OCI-LY3 (cell line): Measurements from ENCODE around the gene RPS16.

Source experiments
- H2AFZ ChIP-seq: fragments of 200-600, 300-600 bp; shearing (Covaris generic); 2 replicates; pipeline ENCODE4 v1.6.0; 2014; ENCODE audit warnings: antibody characterized with exemption, low read depth, low read length
- H3K27ac ChIP-seq: fragments of 200-600, 300-600 bp; sonication (generic); 2 replicates; pipeline ENCODE4 v1.5.1; 2014; ENCODE audit warnings: mild to moderate bottlenecking, low read length, moderate library complexity, mixed read lengths
- H3K27me3 ChIP-seq: fragments of 200-600, 300-600 bp; sonication (generic); 2 replicates; pipeline ENCODE4 v1.6.1; 2014; ENCODE audit warnings: low read depth, low read length, mixed read lengths
- H3K36me3 ChIP-seq: fragments of 200-600, 300-600 bp; sonication (generic); replicated peaks from 2 replicates; pipeline ENCODE3; 2014; ENCODE audit warnings: low read depth, low read length, mixed read lengths
- H3K4me1 ChIP-seq: fragments of 300-600, 200-600 bp; sonication (generic); 2 replicates; pipeline ENCODE4 v1.6.1; 2014; ENCODE audit warnings: low read length, mixed read lengths
- H3K4me2 ChIP-seq: fragments of 200-600, 300-600 bp; sonication (generic); 2 replicates; pipeline ENCODE4 v1.6.1; 2014; ENCODE audit warnings: low read length, mixed read lengths
- H3K4me3 ChIP-seq: fragments of 300-600, 200-600 bp; sonication (generic); 2 replicates; pipeline ENCODE4 v1.5.1; 2014; ENCODE audit warnings: antibody characterized with exemption, mild to moderate bottlenecking, low read length, moderate library complexity
- H3K79me2 ChIP-seq: fragments of 300-600, 200-600 bp; shearing (Covaris generic); 2 replicates; pipeline ENCODE4 v1.6.1; 2014; ENCODE audit warnings: mild to moderate bottlenecking, low read length, mixed read lengths
- H3K9ac ChIP-seq: fragments of 300-600, 200-600 bp; shearing (Covaris generic); 2 replicates; pipeline ENCODE4 v1.6.0; 2014; ENCODE audit warnings: mild to moderate bottlenecking, low read length, moderate library complexity
- H3K9me3 ChIP-seq: fragments of 200-600, 300-600 bp; shearing (Covaris generic); 2 replicates; pipeline ENCODE4 v1.6.1; 2014; ENCODE audit warnings: low read length, mixed read lengths; ENCODE audit not compliant: insufficient read depth
- H4K20me1 ChIP-seq: fragments of 200-600, 300-600 bp; sonication (generic); 2 replicates; pipeline ENCODE4 v1.6.1; 2016; ENCODE audit warnings: low read length, mixed read lengths; ENCODE audit not compliant: insufficient read depth
- EZH2phosphoT487 ChIP-seq: fragments of 200-600 bp; shearing (Covaris generic); IDR thresholded peaks from 2 replicates; pipeline ENCODE4 v1.6.1; 2018; ENCODE audit warnings: antibody characterized with exemption, mixed run types, low read depth
- TF ChIP-seq, protein P1 (sequence below): fragments of 200-600, 300-600 bp; sonication (generic); IDR thresholded peaks from 2 replicates; pipeline ENCODE4 v1.5.1; 2014; ENCODE audit warnings: antibody characterized with exemption, low read length, low read depth

The RPS16 gene

DNA sequence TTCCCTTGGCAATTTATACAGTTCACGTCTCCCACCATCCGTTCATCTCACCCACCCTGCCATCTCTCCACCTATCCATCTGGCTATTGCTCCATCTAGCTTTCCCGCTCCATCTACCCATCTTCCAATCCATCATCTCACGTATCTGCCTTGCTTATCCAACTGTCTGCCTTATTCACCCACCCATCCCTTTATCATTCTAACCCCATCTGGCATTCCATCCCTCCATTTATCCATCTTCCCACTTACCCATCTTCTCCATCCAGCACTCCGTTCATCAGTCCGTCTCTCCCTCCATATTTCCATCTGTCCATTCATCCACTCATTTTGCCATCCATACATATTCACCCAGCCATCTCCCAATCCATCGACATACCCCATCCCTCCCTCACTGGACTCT, 10.0 kb downstream of the RPS16 start:
- Histone ChIP-seq H3K4me2 (no peak overlapping the region), H3K9me3 (no peaks in the 10 kb centered on the region), H4K20me1 (peaks cover 4% of the 10 kb centered on the region; the same call in 1 of the 2 replicates), H3K4me1 (peaks cover 5% of the 10 kb centered on the region), H3K4me3 (no peak overlapping the region), H3K9ac (no peak overlapping the region), H3K79me2 (no peaks in the 10 kb centered on the region), H2AFZ (no peak overlapping the region), H3K27me3 (no peaks in the 10 kb centered on the region), H3K27ac (no peak overlapping the region), H3K36me3 (peaks cover 23% of the 10 kb centered on the region)
- no peak for TF ChIP-seq EZH2phosphoT487
- TF ChIP-seq, protein P1, sequence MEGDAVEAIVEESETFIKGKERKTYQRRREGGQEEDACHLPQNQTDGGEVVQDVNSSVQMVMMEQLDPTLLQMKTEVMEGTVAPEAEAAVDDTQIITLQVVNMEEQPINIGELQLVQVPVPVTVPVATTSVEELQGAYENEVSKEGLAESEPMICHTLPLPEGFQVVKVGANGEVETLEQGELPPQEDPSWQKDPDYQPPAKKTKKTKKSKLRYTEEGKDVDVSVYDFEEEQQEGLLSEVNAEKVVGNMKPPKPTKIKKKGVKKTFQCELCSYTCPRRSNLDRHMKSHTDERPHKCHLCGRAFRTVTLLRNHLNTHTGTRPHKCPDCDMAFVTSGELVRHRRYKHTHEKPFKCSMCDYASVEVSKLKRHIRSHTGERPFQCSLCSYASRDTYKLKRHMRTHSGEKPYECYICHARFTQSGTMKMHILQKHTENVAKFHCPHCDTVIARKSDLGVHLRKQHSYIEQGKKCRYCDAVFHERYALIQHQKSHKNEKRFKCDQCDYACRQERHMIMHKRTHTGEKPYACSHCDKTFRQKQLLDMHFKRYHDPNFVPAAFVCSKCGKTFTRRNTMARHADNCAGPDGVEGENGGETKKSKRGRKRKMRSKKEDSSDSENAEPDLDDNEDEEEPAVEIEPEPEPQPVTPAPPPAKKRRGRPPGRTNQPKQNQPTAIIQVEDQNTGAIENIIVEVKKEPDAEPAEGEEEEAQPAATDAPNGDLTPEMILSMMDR, result no peak

DNA sequence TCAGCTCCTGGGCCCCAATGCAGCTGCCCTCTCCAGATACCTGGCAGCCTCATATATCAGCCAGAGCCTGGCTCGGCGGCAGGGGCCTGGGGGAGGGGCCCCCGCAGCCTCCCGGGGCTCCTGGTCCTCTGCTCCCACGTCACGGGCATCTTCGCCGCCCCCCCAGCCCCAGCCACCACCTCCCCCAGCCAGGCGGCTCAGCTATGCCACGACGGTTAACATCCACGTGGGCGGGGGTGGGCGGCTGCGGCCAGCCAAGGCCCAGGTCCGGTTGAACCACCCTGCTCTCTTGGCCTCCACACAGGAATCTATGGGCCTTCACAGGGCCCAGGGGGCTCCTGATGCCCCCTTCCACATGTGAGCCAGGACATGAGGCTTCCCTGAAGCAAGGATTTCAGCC, 10.8 kb downstream of the RPS16 start:
- Histone ChIP-seq H3K9ac (no peak overlapping the region), H3K79me2 (no peaks in the 10 kb centered on the region), H3K9me3 (no peaks in the 10 kb centered on the region), H3K4me2 (no peak overlapping the region), H4K20me1 (peaks cover 4% of the 10 kb centered on the region; the same call in 1 of the 2 replicates), H3K4me3 (no peak overlapping the region), H3K4me1 (no peaks in the 10 kb centered on the region), H3K27me3 (no peaks in the 10 kb centered on the region), H3K36me3 (peaks cover 28% of the 10 kb centered on the region), H3K27ac (no peak overlapping the region), H2AFZ (no peak overlapping the region)
- TF ChIP-seq, protein P1, result no peak
- no peak for TF ChIP-seq EZH2phosphoT487

DNA sequence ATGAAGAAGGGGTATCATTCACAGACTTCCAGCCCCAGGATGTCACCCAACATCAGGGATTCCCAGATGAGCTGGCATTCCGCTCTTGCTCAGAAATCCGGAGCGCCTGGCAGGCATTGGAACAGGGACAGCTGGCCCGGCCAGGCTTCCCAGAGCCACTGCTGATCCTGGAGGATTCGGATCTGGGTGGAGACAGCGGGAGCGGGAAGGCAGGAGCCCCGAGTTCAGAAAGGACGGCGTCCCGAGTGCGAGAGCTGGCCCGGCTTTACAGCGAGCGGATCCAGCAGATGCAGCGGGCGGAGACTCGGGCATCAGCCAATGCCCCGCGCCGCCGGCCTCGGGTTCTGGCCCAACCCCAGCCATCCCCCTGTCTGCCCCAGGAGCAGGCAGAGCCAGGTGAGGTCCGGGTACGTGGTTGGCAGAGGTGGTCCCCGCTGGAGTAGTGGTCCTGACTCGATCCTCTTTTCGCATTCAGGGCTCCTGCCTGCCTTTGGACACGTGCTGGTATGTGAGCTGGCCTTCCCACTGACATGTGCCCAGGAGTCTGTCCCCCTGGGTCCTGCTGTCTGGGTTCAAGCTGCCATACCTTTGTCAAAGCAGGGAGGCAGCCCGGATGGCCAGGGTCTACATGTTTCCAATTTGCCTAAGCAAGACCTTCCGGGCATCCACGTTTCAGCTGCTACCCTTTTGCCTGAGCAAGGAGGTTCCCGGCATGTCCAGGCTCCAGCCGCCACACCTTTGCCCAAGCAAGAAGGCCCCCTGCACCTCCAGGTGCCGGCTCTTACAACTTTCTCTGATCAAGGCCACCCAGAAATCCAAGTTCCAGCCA, 12.3 kb downstream of the RPS16 start:
- Histone ChIP-seq H3K9ac (no peak overlapping the region), H2AFZ (no peak overlapping the region), H4K20me1 (peaks cover 4% of the 10 kb centered on the region; the same call in 1 of the 2 replicates), H3K36me3 (peaks cover 36% of the 10 kb centered on the region), H3K79me2 (no peaks in the 10 kb centered on the region), H3K27me3 (no peaks in the 10 kb centered on the region), H3K27ac (no peak overlapping the region), H3K4me1 (no peaks in the 10 kb centered on the region), H3K4me2 (no peak overlapping the region), H3K4me3 (no peak overlapping the region), H3K9me3 (no peaks in the 10 kb centered on the region)
- TF ChIP-seq, protein P1, result no peak
- TF ChIP-seq EZH2phosphoT487, result no peak

DNA sequence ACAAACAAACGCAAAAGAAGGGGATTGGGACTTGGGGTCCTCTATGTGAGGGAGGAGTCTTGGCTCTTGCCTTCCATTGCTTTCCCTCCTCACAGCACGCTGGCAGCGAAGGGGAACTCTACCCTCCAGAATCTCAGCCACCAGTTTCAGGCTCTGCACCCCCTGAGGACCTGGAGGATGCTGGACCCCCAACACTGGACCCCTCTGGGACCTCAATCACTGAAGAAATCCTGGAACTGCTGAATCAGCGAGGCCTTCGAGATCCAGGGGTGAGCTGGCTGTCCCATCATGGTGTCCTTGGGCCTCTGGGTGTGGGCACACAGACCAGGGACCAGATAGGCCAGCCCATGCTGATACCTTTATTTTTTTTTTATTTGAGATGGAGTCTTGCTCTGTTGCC, 13.7 kb downstream of the RPS16 start:
- H2AFZ ChIP-seq, result no peak overlapping the region
- no peaks in the 10 kb centered on the region for H3K79me2 ChIP-seq
- TF ChIP-seq EZH2phosphoT487, result no peak
- TF ChIP-seq, protein P1, result no peak
- no peaks in the 10 kb centered on the region for H3K9me3 ChIP-seq
- no peak overlapping the region for H3K4me3 ChIP-seq
- H3K4me1 ChIP-seq, result no peaks in the 10 kb centered on the region
- peaks cover 39% of the 10 kb centered on the region for H3K36me3 ChIP-seq
- H4K20me1 ChIP-seq, result peaks cover 4% of the 10 kb centered on the region; the same call in 1 of the 2 replicates
- no peak overlapping the region for H3K9ac ChIP-seq
- no peaks in the 10 kb centered on the region for H3K27me3 ChIP-seq
- H3K27ac ChIP-seq, result no peak overlapping the region
- H3K4me2 ChIP-seq, result no peak overlapping the region
